C1 segment of cervical spinal cord (tissue), 14 donors: ENCODE data around the gene PAQR5.
"Not testable (repeated sequence)": the region's sequence is repeated elsewhere in the genome, so short reads cannot be mapped to it uniquely, and the experiment has no call there.

Source experiments
- DNase-seq, 14 donors: peaks; one replicate each; lab custom pipeline; 2025; lab: John Stamatoyannopoulos, UW

PAQR5 gene, protein sequence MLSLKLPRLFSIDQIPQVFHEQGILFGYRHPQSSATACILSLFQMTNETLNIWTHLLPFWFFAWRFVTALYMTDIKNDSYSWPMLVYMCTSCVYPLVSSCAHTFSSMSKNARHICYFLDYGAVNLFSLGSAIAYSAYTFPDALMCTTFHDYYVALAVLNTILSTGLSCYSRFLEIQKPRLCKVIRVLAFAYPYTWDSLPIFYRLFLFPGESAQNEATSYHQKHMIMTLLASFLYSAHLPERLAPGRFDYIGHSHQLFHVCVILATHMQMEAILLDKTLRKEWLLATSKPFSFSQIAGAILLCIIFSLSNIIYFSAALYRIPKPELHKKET

DNA sequence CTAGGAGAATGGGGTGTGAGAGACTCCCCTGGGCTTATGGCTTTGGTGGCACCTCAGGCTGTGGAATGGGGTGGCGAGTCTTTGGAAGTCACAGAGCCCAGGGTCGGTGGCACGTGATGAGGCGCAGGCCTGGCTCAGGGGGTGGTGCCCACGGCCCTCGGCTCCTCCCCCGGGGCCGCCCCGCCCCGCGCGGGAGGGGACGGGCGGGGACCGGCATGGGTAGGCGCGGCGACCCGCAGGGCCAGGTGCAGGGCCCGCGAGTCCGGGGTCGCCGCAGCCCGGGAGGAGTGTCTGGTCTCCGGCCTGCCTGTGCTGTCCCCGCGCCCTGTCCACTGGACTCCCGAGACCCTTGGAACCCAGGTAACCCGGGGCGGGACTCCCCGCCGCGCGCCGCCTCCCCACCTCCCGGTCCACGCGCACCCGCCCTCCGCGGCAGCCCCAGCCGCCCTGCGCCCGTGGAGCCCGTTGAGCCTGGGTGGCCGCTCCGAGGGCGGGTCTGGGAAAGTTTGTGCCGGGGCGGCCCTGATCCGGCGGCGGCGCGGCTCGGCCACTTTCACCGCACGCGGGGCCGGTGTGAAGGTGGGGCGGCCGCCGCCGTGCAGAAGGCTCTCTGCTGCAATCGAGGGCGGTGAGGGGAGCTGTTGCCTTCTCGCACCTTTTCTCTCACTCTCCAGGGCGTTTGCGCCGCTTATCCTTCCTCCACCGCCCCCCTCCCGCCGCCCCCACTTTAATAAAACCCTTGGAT lies at the start of gene PAQR5:
Gene PAQR5 (plus strand): TSS at position 216 of the 745 bp plus-strand sequence. CDS start 61,169 bp downstream, outside the sequence.
- peak in 1 of 14 donors; percentile 23 for DNase-seq

DNA sequence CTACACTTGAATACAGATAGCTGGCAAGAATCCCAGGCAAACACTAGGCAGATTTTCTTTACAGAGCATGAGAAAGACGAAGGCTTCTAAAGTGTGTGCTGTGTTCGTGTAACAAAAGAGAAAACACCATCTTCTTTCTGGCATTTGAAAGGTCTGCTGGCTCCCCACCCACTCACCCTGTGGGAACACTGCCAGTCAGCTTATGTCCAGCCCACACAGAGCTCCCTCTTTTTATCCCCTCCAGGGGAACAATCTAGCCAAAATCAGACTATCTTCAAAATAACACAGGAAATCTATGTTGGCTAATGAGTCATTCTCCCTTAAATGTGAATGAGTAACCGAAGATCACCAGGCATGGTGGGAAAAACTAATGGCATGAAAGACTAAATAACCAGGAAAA lies 45.6 kb upstream of the PAQR5 start:
- peak in 1 of 14 donors; percentile 23 for DNase-seq

DNA sequence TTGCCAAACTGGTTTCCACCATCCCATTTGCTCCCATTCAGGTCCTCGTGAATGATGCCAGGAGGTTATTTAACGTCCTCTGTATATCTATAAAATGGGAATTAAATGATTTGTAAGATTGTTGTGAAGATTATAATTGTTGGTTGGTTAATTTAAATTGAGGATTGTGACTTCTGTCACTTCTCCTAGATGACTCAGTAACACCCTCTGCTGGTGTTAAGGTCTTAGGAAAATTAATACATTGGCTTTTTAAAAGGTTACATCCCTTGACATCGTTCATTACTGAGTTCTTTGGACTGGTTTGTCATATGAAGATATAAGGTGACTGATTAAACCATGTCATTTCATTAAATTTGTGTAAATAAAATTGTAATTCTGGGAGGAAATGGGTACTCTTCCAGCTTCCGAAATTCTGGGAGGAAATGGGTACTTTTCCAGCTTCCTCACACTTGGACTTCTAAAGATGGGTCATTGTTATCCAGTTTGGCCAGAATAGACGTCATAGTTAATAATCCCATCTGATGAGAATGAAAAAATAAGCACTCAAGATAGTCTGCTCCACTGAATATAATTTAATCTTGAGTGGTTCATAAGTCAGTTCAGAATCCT lies 33.3 kb upstream of the PAQR5 start:
- peak in 1 of 14 donors; percentile 52 for DNase-seq

DNA sequence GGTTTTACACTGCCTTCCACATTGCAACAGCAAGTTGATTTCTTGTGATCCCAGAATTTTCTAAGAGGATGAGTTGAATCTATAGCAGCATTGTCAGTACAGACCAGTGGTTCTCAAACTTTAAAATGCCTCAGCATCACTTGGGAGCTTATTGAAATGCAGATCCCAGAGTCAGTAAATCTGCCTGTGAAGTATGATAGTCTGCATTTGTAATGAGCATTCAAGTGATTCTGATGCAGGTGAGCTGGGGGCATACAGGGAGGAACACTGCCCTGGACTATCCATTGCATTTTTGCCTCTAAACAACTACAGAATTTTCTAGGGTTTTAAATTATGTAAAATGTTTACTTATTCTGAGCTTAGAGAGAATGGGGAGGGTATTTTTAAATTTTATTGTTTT lies 27.5 kb upstream of the PAQR5 start:
- no peak for DNase-seq

DNA sequence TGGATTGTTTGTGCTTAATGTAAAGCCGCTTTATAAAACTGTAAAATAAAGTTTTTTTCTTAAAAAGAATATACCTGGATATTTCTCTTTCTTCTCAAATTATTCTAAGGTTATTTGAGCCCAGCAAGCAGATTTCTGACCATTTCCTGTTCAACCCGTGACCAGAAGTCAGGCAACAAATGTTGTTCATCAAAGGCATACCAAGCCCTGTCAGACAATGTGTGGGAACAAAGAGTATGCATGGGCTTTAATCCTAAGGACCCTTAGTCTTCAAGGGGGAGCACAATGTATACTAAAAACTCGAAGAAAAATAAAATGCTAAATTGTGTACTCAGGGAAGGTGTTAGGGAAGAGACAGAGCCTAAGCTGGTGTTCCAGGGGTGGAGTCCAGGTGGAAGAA lies 26.6 kb upstream of the PAQR5 start:
- no peak for DNase-seq

DNA sequence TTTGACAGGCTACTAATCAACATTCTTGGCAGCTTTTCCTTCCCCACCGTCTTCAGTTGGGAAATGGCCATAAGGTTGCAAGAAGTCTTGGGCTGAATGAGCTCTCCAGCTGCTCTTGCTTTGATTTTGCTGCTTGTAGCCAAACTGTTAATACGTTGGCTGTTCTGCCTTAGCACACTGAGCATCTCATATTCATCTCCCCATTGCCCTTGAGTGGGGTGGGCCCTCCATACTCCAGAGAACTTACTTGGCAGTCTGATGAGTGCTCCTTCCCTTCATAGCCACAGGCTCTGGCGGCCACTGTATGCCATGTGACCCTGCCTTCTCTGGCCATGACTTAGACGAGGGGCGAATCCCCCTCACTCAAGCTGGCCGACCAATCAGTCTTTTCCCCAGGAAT lies 25.8 kb upstream of the PAQR5 start:
- no peak for DNase-seq

DNA sequence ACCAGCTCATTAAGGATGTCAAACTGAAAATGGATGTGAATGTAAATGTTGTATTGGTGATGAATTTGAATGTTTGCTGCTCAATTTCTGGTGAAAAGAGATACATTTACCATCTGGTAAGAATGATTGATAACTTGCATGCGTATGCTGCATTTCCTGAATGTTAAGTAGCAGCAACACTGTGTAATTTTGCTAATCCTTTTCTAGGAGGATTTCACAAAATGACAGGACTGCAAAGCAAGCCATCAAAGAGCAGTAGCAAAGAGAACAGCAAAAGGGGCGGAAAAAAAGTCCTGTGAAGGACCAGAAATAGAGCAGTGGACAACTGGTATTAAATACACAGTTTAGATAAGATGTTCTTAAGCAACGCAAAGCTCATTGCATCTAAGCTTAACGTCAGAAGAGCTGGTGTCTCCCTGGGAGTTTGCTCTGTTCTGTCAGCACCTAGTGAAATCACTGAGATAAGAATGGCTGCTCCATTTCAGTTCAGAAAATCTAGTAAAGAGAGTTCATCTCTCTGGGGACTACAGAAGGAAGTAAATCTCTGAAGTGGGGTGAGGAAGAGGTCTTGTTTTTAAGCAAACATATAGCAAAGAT lies 23.5 kb upstream of the PAQR5 start:
- no peak for DNase-seq

DNA sequence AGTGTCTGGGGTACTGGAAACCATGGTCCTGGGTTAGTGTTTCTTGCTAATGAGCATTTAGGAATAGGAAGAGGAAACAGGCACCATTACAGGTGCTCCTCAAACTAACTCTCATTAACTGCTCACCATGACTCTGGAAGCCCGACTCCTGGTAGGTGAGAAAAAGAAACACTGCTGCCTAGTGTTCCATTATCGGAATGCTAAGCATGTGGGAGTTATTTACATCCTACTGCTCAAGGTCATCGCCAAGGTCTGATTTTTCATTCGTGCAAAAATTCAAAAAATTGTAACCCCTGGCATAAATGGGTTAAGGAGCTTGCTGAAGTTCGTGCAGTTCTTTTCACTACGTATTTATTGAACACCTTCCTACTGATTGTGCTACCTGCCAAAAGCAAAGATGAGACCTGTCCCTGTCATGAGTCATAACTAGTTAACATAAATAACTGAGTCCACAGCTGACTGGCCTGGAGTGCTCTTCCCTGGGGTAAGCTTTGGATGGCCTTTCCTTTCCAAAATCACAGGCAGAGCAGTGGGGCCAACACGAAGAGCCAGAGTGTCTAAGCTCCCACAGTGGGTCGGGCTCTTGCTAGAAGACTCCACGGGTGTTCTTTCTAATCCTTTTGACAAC lies 22.7 kb upstream of the PAQR5 start:
- no peak for DNase-seq

DNA sequence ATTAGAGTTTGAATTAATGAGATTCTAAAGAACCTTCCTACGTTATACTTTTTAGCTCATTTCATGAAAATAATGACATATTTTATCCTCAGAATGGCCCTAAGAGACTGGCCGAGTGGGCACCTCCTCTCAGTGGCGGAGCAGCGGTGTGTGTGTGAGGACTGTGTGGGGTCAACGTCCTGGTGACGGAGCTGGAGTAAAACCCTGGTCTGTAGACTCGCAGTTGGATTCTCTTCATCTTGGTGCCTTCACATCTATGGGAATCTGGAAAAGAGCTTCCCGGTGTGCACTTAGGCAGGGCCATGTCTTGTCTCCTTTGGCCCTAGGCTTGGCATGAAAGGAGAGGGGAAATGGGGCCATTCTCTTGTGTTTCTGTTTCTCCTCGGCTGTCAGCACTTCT lies 21.4 kb upstream of the PAQR5 start:
- DNase-seq = no peak

DNA sequence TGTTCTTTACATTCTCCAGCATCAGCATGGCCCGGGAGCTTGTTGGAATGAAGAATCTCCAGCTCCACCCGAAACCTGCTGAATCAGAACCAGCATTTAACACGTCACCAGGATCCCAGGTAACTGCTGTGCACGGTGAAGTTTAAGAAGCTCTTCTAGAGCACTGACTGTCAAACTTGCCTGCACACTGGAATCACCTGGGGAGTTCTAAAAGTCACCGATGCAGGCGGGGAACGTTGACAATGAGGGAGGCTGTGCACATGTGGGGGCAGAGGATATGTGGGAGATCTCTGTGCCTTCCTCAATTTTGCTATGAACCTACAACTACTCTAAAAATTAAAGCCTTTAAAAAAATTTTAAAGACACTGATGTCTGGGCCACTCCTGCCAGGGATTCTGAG lies 19.1 kb upstream of the PAQR5 start:
- no peak for DNase-seq

DNA sequence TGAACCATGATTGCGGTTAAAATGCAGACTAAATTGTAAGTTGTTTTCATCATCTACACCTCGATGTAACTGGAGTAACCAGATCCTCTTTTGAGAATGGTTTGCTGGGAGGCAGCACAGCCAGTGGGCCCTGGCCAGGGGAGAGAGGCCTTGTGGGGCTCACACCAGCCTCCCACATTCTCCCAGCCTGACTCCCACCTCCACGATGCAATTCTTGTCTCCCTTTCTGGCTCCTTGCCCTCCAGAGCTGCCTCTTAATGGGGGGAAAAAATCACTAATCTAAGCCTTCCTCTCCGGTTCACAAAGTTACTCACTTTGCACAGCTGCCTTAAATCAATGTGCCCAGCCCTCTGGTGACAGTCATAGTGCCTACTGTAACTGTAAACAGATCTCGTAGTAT lies 17.9 kb upstream of the PAQR5 start:
- no peak for DNase-seq

DNA sequence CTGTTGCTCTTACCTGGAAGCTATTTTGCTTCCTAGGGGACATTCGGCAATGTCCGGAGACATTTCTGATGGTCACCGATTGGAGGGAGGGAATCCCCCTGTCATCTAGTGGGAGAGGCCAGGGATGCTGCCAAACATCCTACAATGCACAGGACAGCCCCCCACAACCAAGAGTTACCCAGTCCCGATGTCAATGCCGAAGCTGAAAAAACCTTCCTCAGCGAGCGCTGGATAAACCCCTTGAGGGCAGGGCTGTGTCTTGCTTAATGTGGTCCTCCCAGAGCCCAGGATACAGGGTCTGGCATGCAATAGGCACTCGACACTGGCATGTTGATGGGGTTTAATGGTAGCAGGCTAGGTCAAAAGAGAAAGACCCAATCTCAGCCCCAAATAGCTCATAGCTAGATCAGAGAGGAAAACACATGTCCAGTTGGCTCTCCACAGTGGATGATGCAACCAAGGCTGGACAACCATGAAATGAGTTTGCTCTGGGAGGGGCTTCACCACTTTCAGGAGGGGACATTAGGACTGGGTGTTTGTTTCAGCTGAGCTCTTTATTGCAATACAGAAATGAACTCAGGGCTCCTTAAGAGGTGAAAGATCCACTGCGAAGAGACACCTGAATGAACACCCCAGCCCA lies 16.5 kb upstream of the PAQR5 start:
- DNase-seq = no peak

DNA sequence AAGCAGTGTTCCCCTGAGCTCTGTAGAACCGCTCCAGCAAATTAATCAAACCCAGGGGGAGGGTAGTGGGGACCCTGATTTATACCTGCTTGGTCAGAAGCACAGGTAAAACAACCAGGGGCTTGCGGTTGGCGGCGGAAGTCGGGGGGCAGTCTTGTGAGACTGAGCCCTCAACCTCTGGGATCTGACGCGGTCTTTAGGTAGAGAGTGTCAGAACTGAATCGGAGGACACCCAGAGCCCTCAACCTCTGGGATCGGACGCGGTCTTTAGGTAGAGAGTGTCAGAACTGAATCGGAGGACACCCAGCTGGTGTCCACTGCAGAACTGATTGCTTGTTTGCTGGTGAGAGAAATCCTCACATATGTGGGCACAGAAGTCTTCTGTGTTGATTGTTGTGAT lies 12.9 kb upstream of the PAQR5 start:
- DNase-seq = no peak

DNA sequence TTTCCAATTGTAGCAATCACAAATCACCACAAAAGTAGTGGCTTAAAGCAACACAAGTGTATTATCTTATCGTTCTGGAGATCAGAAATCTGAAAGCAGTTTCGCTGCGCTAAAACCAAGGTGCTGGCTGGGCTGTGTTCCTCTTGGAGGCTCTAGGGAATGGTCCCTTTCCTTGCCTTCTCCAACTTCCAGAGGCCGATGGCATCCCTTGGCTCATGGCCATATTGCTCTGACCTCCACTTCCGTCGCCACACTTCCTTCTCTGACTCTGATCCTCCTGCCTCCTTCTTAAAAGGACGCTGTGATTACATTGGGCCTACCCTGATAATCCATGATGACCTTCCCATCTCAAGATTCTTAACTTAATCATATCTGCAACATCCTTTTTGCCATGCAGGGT lies 10.7 kb upstream of the PAQR5 start:
- DNase-seq = no peak

DNA sequence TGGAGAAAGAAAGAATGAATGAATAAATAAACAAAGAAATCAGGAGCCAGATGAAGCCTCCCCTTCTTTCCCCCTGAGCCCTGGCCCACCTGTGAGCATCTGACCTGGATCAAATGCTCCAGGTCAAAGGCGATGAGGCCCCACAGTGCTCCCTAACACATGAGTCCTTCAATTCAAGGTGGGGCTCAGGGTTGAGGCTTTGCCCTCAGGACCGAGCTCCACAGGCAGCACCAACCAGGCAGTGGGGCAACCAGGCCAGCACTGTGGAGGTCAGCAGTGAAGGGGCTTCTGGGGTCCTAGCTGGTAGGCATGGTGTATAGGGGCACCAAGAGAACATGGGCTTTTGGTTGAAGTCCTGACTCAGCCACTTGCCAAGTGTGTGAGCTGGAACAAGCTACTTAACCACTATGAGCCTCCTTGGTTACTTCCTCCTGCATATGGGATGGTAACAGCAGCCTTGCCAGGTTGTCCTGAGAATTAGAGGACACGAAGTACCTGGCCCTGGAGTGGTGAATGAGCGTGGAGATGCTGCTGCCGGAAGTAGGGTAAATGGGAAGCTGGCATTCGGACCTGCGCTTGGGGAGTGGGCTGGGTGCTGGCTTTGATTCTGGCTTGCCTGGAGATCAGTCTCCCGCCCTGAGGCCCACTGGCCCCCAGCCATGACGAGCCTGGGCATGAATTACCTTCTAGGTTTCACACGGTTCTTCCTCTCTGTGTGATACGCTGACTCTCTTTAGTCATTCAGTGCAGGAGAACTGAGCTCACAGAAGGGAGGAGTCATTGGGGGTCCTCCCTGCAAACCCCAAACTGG lies 10.0 kb upstream of the PAQR5 start:
- no peak for DNase-seq

DNA sequence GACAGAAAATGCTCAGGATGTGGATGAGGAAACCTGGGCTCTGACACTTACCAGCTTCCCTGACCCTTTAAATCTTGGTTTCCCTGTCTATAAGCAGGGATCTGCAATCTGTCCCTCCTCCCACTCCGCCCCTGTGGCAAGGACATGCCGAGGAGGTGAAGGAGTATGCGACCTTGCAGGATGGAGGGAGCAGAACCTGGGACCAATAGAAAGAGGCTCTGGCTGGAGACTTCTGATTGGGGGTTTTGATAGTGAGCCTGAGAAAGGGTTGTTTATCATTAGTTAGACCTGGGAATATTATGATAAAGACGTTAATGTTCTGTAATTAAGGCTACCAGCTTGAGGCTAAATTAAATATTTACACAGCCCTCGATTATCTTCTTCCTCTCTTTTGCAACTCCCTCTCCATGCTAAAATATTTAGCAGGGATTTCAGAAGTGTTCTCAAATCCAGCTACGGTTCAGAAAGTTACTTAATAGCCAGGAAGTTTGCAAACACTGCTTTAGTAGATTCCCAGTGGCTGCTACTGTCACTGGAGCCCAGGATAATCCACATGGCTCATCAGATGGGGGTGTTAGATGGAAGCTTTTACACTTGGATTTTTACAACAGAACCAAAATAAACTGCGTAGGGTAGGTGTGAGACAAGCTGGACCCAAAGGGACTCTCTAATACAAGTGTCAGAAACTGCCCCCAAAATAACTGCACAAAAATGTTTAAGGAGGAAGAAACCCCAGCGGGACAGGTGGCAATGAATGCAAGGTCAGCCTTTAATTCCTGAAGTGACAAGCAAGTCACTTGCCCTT lies 9.2 kb upstream of the PAQR5 start:
- DNase-seq = no peak

DNA sequence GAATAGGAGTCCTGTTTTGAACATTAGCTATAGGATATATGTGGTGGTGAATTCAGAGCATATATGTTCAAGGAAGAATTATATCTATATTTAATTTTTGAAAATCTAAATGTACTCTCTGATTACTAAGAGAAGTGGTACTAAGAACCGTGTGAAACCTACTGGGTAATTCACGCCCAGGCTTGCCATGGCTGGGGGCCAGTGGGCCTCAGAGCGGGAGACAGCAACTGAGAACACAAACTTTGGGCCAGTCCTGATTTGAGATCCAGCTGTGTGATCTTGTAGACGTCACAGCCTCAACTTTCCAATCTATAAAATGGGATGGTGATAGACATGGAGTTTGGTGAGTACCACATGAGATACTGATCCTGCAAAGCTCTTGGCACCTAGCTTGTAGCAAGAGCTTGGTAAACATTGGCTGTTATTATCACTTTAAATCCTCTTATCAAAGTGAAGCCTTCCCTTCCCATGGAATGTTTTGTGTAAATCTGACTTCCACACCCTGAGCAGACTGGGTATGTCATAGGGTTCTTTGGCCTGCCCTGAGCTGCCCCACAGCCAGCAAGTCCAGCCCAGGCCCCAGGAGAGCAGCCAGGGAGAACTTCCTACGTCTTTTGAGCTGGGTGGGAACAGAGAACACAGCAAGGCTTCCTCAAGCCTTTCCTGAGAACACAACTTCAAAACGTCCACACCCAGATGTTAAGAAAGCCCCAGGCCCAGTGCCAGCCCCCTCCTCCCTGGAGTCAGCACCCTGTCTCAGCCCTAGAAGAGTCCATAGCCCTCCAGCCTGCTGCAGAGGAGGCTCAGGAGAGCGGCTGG lies 8.2 kb upstream of the PAQR5 start:
- DNase-seq = no peak

DNA sequence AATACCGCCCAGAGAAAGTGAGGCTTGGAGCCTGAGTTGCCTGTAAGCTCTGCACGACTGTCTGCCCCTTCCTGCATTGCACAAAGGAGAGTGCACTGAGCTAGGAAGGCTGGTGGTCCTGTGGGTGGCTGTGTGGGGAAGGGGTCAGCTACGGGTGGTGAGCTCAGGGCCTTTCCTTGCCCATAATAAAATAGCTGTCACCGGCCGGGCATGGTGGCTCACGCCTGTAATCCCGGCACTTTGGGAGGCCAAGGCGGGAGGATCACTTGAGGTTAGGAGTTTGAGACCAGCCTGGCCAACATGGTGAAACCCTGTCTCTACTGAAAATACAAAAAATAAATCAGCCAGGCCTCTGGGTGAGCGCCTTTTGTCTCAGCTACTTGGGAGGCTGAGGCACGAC lies 7.1 kb upstream of the PAQR5 start:
- DNase-seq = not testable (repeated sequence)
